DMS153 (cell line): ENCODE measurements around the gene TASP1.
"Not testable (repeated sequence)": the region's sequence is repeated elsewhere in the genome, so short reads cannot be mapped to it uniquely, and the experiment has no call there.

ENCODE experiments used
- DNase-seq: peaks from one replicate; lab custom pipeline; 2025; lab: John Stamatoyannopoulos, UW

TASP1 gene

GRCh38 chr20:13492001-13492481, 146.7 kb downstream of the TASP1 start:
- no peak for DNase-seq

- DNase-seq: no peak
Measured at GRCh38 chr20:13487202-13487601, 151.5 kb downstream of the TASP1 start.

- no peak for DNase-seq
Measured at GRCh38 chr20:13486694-13487093, 152.0 kb downstream of the TASP1 start.

- DNase-seq: no peak
Measured at GRCh38 chr20:13485576-13485975, 153.2 kb downstream of the TASP1 start.

GRCh38 chr20:13485019-13485418, 153.7 kb downstream of the TASP1 start:
- not testable (repeated sequence) for DNase-seq

GRCh38 chr20:13483472-13483871, 155.3 kb downstream of the TASP1 start:
- not testable (repeated sequence) for DNase-seq

- no peak for DNase-seq
Measured at GRCh38 chr20:13478366-13478765, 160.4 kb downstream of the TASP1 start.

GRCh38 chr20:13474467-13474866, 164.3 kb downstream of the TASP1 start:
- DNase-seq: no peak

- DNase-seq: no peak
Measured at GRCh38 chr20:13469262-13469661, 169.5 kb downstream of the TASP1 start.

- no peak for DNase-seq
Measured at GRCh38 chr20:13468166-13468565, 170.6 kb downstream of the TASP1 start.

- no peak for DNase-seq
Measured at GRCh38 chr20:13464702-13465101, 174.0 kb downstream of the TASP1 start.

GRCh38 chr20:13461849-13462458, 176.8 kb downstream of the TASP1 start:
- no peak for DNase-seq

GRCh38 chr20:13458860-13459451, 179.8 kb downstream of the TASP1 start:
- no peak for DNase-seq

GRCh38 chr20:13457487-13457886, 181.2 kb downstream of the TASP1 start:
- DNase-seq: no peak

GRCh38 chr20:13455713-13456112, 183.0 kb downstream of the TASP1 start:
- DNase-seq: no peak

GRCh38 chr20:13453367-13453766, 185.4 kb downstream of the TASP1 start:
- no peak for DNase-seq

GRCh38 chr20:13452470-13453124, 186.1 kb downstream of the TASP1 start:
- no peak for DNase-seq

- DNase-seq: no peak
Measured at GRCh38 chr20:13449868-13450434, 188.8 kb downstream of the TASP1 start.

- DNase-seq: no peak
Measured at GRCh38 chr20:13447385-13448180, 191.1 kb downstream of the TASP1 start.

GRCh38 chr20:13443690-13444089, 195.0 kb downstream of the TASP1 start:
- DNase-seq: no peak

GRCh38 chr20:13442986-13443385, 195.7 kb downstream of the TASP1 start:
- no peak for DNase-seq

GRCh38 chr20:13441388-13441787, 197.3 kb downstream of the TASP1 start:
- no peak for DNase-seq
